Ovary (tissue), 9 donors: ENCODE measurements around the gene SIX6. TPM values are rescaled to one million over a fixed set of nuclear protein-coding genes. Genes with fewer than 3 reads are reported as not detected.

Source experiments
- DNase-seq, 5 donors: peaks; one replicate each; pipeline ENCODE4 v3.0.0-alpha.2; 2019 to 2020
- H3K27ac ChIP-seq, 2 donors: fragments of 200-600 bp; one replicate each; pipeline versions ENCODE4 v1.5.1 to v1.8.0; 2019 to 2022
- H3K27me3 ChIP-seq: fragments of 200-600 bp; one replicate; pipeline ENCODE4 v1.8.0; 2022
- H3K36me3 ChIP-seq: fragments of 200-600 bp; sonication (generic); one replicate; pipeline ENCODE4 v1.5.1; 2019
- H3K4me1 ChIP-seq: one replicate; pipeline ENCODE4 v1.8.1; 2013; ENCODE audit warnings: mild to moderate bottlenecking, moderate library complexity; ENCODE audit not compliant: insufficient read depth
- H3K4me3 ChIP-seq: fragments of 200-600 bp; sonication (generic); one replicate; pipeline ENCODE4 v1.5.1; 2017
- H3K9me3 ChIP-seq, 2 donors: fragments of 200-600 bp in 1 of 2; sonication (generic) in 1 of 2; one replicate each; pipeline versions ENCODE4 v1.5.1 to v1.8.1; 2013 to 2019; ENCODE audit warnings: mild to moderate bottlenecking in 1 of 2, moderate library complexity in 1 of 2
- CTCF ChIP-seq, 3 donors: fragments of 450-650 bp in 2 of 3; fragments of 200-600 bp in 1 of 3; IDR thresholded peaks; one replicate each; pipeline versions ENCODE4 v1.5.1 to v1.8.0; 2016 to 2022; ENCODE audit warnings: antibody characterized with exemption in 3 of 3, mild to moderate bottlenecking in 1 of 3
- EP300 ChIP-seq: sonication (generic); formaldehyde crosslinking; IDR thresholded peaks from one replicate; pipeline ENCODE4 v1.6.1; 2017; ENCODE audit warnings: antibody characterized with exemption
- POLR2A ChIP-seq: fragments of 450-650 bp; IDR thresholded peaks from one replicate; pipeline ENCODE4 v1.6.1; 2017; ENCODE audit warnings: antibody characterized with exemption, mild to moderate bottlenecking, moderate library complexity
- WGBS, 3 donors: extraction: QIAGEN DNeasy Blood & Tissue Kit in 1 of 3; methylation state at CpG; one replicate each; pipeline versions ENCODE4 v1.1.5 to v1.1.7; 2013 to 2017; 5-methylcytosine and 5-hydroxymethylcytosine counted together
- intact Hi-C, 4 donors: fragments of 100-400 bp; cut with DNase I; formaldehyde crosslinking; loops; one replicate each; pipeline versions ENCODE4 v1.11.0 to v1.15.1; 2022 to 2023
- polyA plus RNA-seq, 2 donors: library from polyadenylated mRNA; stranded (reverse); fragments of 200-250 nt in 1 of 2; fragments of 350-450 nt in 1 of 2; fragmentation: Illumina TruSeq in 1 of 2; extraction: RNeasy Lipid Tissue Mini Kit (QIAGEN cat#74804) in 1 of 2; gene quantifications; one replicate each; pipeline ENCODE4 v1.2.3, GENCODE V29; 2013 to 2014
- total RNA-seq, 7 donors: library from RNA; depleted of rRNA in 2 of 7; stranded (reverse); fragments of >200 nt in 2 of 7; fragmentation: NEBNext Ultra II Directional in 3 of 7; extraction: Animal tissue kit (Norgen Biotek cat#: 25700) in 3 of 7; gene quantifications; one replicate each; pipeline versions ENCODE4 v1.1.0 to v1.2.4, GENCODE V29; 2016 to 2023
- donor health status: DM: no; HTN: no; CAD: no; lungs with moderate emphysema.
- donor health status: DM: no; HTN: no; CAD: no.
- donor health status: Bipolar disorder and iron deficiency.
- donor health status: DM: yes; HTN: yes; CAD: no.
- donor health status: DM: no; HTN: no; CAD: no.
- donor health status: DM: yes; HTN: yes; CAD: no.

SIX6 gene
- total and polyA plus RNA-seq, 9 donors = not detected

GRCh38 chr14:60505448-60505847 lies 3.5 kb upstream of the SIX6 start:
- no peaks in the 10 kb centered on the region for H3K36me3 ChIP-seq
- no peaks in the 10 kb centered on the region for H3K4me1 ChIP-seq
- WGBS, 3 donors = 10 to 21% (median 16%) methylated on average over 2 of the region's 2 CpGs
- peaks cover 0 to 4% of the 10 kb centered on the region in 2 donors for H3K9me3 ChIP-seq
- peaks cover 4% of the 10 kb centered on the region for H3K27me3 ChIP-seq
- H3K4me3 ChIP-seq = no peak overlapping the region
- DNase-seq = no peak
- TF ChIP-seq EP300 (no peak), POLR2A (no peak), CTCF (IDR thresholded peaks at IDR 0.05) (no peak)
- intact Hi-C loops = no loop called here
- H3K27ac ChIP-seq = no peak overlapping the region

- no peak for DNase-seq
- peaks cover 0 to 4% of the 10 kb centered on the region in 2 donors for H3K9me3 ChIP-seq
- H3K27me3 ChIP-seq = peaks cover 4% of the 10 kb centered on the region
- intact Hi-C loops = no loop called here
- H3K36me3 ChIP-seq = no peaks in the 10 kb centered on the region
- no peak for TF ChIP-seq POLR2A
- TF ChIP-seq CTCF (IDR thresholded peaks at IDR 0.05) = no peak
- no peak for TF ChIP-seq EP300
- H3K4me3 ChIP-seq = no peak overlapping the region
- H3K27ac ChIP-seq = no peak overlapping the region
- H3K4me1 ChIP-seq = no peaks in the 10 kb centered on the region
- 4 to 5% (median 5%) methylated on average over 7 of the region's 7 CpGs for WGBS, 3 donors
Measured at GRCh38 chr14:60506010-60506409, 2.9 kb upstream of the SIX6 start.

- 2 to 9% (median 5%) methylated on average over 17 of the region's 17 CpGs for WGBS, 3 donors
- Histone ChIP-seq H3K27me3 (peaks cover 4% of the 10 kb centered on the region), H3K4me1 (no peaks in the 10 kb centered on the region), H3K9me3 (peaks cover 0 to 4% of the 10 kb centered on the region in 2 donors), H3K36me3 (no peaks in the 10 kb centered on the region), H3K27ac (no peak overlapping the region), H3K4me3 (no peak overlapping the region)
- intact Hi-C loops = no loop called here
- no peak for DNase-seq
- TF ChIP-seq EP300 (no peak), POLR2A (no peak), CTCF (IDR thresholded peaks at IDR 0.05) (no peak)
Measured at GRCh38 chr14:60506462-60506984, 2.4 kb upstream of the SIX6 start.

GRCh38 chr14:60506985-60507829 lies 1.7 kb upstream of the SIX6 start:
- Histone ChIP-seq H3K27ac (no peak overlapping the region), H3K27me3 (peaks cover 4% of the 10 kb centered on the region), H3K9me3 (peaks cover 0 to 4% of the 10 kb centered on the region in 2 donors), H3K4me3 (no peak overlapping the region), H3K4me1 (no peaks in the 10 kb centered on the region), H3K36me3 (no peaks in the 10 kb centered on the region)
- WGBS, 3 donors = 3 to 5% (median 4%) methylated on average over 48 of the region's 48 CpGs
- intact Hi-C loops = no loop called here
- no peak for DNase-seq
- no peak for TF ChIP-seq POLR2A
- TF ChIP-seq EP300 = no peak
- TF ChIP-seq CTCF (IDR thresholded peaks at IDR 0.05) = no peak
